CD4-positive, alpha-beta T cell (primary cell): ENCODE data around the gene SEC61A2. TPM values are rescaled to one million over a fixed set of nuclear protein-coding genes. Genes with fewer than 3 reads are reported as not detected.

Experiments used
- ATAC-seq: fragments of 200-7000 bp; cut with Tn5 transposase; one replicate; pipeline ENCODE4 v1.10.0; 2022; ENCODE audit warnings: mild to moderate bottlenecking; ENCODE audit not compliant: poor library complexity
- CTCF ChIA-PET: fragments of 350-600 bp; sonication (Branson Sonifier 250); formaldehyde crosslinking; loops from one replicate; lab custom pipeline; 2021; ENCODE audit warnings: antibody characterized with exemption, inconsistent platforms; lab: Charles Lee
- POLR2A ChIA-PET: fragments of 350-600 bp; sonication (Branson Sonifier 250); formaldehyde crosslinking; loops from one replicate; lab custom pipeline; 2021; ENCODE audit warnings: antibody characterized with exemption, inconsistent platforms; lab: Charles Lee
- DNase-seq, 14 experiments: peaks; one replicate each; pipeline ENCODE4 v3.0.0-alpha.2; 2013 to 2020; ENCODE audit warnings: mixed read lengths in 2 of 14
- H3K27ac ChIP-seq, 2 donors: one replicate each; pipeline versions ENCODE4 v1.5.1 to v1.7.0; 2013; ENCODE audit warnings: low read length in 2 of 2, low read depth in 1 of 2, mild to moderate bottlenecking in 1 of 2
- H3K27me3 ChIP-seq, 2 experiments: 1 replicate in 1 of 2; 2 replicates in 1 of 2; pipeline versions ENCODE4 v1.6.1 to v1.7.0; 2013; ENCODE audit warnings: low read length in 2 of 2, control low read depth in 1 of 2, mild to moderate bottlenecking in 1 of 2, moderate library complexity in 1 of 2; ENCODE audit not compliant: insufficient read depth in 2 of 2, control insufficient read depth in 1 of 2
- H3K36me3 ChIP-seq: one replicate; pipeline ENCODE4 v1.6.1; 2013; ENCODE audit warnings: low read length, control low read depth; ENCODE audit not compliant: insufficient read depth
- H3K4me1 ChIP-seq: one replicate; pipeline ENCODE4 v1.6.1; 2013; ENCODE audit warnings: low read length, control low read depth; ENCODE audit not compliant: insufficient read depth
- H3K4me3 ChIP-seq: one replicate; pipeline ENCODE4 v1.5.1; 2013; ENCODE audit warnings: mild to moderate bottlenecking, low read length, moderate library complexity
- H3K9me3 ChIP-seq, 2 experiments: 1 replicate in 1 of 2; 2 replicates in 1 of 2; pipeline versions ENCODE4 v1.6.1 to v1.7.0; 2013; ENCODE audit warnings: low read length in 2 of 2, mild to moderate bottlenecking in 2 of 2, control low read depth in 1 of 2, moderate library complexity in 1 of 2; ENCODE audit not compliant: control insufficient read depth in 1 of 2, insufficient read depth in 1 of 2
- H3K27ac Mint-ChIP-seq: one replicate; pipeline ENCODE4 v1.8.0; 2020; ENCODE audit warnings: mixed read lengths
- H3K27me3 Mint-ChIP-seq: one replicate; pipeline ENCODE4 v1.8.0; 2021; ENCODE audit warnings: mixed read lengths
- H3K36me3 Mint-ChIP-seq: one replicate; pipeline ENCODE4 v1.8.0; 2021; ENCODE audit warnings: low read depth, mixed read lengths
- H3K4me1 Mint-ChIP-seq: one replicate; pipeline ENCODE4 v1.8.0; 2021; ENCODE audit warnings: low read depth, mixed read lengths
- H3K4me3 Mint-ChIP-seq: one replicate; pipeline ENCODE4 v1.8.0; 2020; ENCODE audit warnings: mild to moderate bottlenecking, mixed read lengths
- H3K9me3 Mint-ChIP-seq: one replicate; pipeline ENCODE4 v1.8.0; 2020; ENCODE audit warnings: mixed read lengths
- intact Hi-C, 2 experiments: fragments of 100-400 bp; cut with DNase I in 1 of 2; cut with micrococcal nuclease in 1 of 2; formaldehyde crosslinking; loops; one replicate each; pipeline versions ENCODE4 v1.15.1 to v1.9.0; 2023 to 2025; cut with DNase I, micrococcal nuclease
- total RNA-seq, 174 experiments: library from RNA in 2 of 174; stranded (reverse) in 2 of 174; gene quantifications; one replicate each; pipeline ENCODE4 v1.2.3 and lab custom pipeline; 2021 to 2026
- TF ChIP-seq, protein P1 (sequence below): fragments of 200-600 bp; IDR thresholded peaks from one replicate; pipeline ENCODE4 v1.8.0; 2022; ENCODE audit warnings: antibody characterized with exemption, mild to moderate bottlenecking

SEC61A2 gene
- total RNA-seq, 2 experiments from 2014 or later: 9.9 to 10.8 TPM

DNA sequence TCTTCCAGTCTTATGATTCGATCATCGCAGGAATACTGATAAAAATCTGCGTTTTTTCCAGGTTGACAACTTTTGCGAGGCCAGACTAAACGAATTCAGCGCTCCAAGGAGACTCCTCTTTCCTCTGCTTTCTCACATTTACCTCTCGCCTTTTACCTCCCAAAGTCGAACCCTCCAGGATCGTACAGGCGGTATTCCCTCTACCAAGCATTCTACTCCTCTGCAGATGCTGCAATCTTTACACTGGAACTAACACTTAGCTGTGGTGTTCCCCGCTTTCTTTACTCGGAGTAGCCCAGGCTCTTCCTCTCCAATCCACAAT, 65.8 kb downstream of the SEC61A2 start:
- Mint-ChIP-seq H3K4me1 (peaks cover 71% of the 10 kb centered on the region), H3K27ac (peak overlapping the region; percentile 96), H3K27me3 (no peaks in the 10 kb centered on the region), H3K9me3 (no peaks in the 10 kb centered on the region), H3K4me3 (peak overlapping the region; percentile 97), H3K36me3 (peaks cover 46% of the 10 kb centered on the region)
- ChIA-PET POLR2A (interaction anchor here (0.9 to 2.1 kb wide), 19 partner anchors 11 to 1107 kb away, joined by 3 to 24 read pairs (median 4); partner anchors contain the start of genes CAMK1D, PHYH and UPF2), CTCF (interaction anchor here (1.0 to 2.5 kb wide), 8 partner anchors 11 to 904 kb away, joined by 3 to 20 read pairs (median 4); partner anchors contain the start of genes OPTN and SEC61A2)
- peaks cover 27% of the 10 kb centered on the region for H3K4me1 ChIP-seq
- peaks cover 9% of the 10 kb centered on the region for H3K36me3 ChIP-seq
- peak overlapping the region; percentile 88 for H3K4me3 ChIP-seq
- peak overlapping the region; percentile 94 to 96 for H3K27ac ChIP-seq
- H3K27me3 ChIP-seq: no peaks in the 10 kb centered on the region
- H3K9me3 ChIP-seq: no peaks in the 10 kb centered on the region
- TF ChIP-seq, protein P1, sequence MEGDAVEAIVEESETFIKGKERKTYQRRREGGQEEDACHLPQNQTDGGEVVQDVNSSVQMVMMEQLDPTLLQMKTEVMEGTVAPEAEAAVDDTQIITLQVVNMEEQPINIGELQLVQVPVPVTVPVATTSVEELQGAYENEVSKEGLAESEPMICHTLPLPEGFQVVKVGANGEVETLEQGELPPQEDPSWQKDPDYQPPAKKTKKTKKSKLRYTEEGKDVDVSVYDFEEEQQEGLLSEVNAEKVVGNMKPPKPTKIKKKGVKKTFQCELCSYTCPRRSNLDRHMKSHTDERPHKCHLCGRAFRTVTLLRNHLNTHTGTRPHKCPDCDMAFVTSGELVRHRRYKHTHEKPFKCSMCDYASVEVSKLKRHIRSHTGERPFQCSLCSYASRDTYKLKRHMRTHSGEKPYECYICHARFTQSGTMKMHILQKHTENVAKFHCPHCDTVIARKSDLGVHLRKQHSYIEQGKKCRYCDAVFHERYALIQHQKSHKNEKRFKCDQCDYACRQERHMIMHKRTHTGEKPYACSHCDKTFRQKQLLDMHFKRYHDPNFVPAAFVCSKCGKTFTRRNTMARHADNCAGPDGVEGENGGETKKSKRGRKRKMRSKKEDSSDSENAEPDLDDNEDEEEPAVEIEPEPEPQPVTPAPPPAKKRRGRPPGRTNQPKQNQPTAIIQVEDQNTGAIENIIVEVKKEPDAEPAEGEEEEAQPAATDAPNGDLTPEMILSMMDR: no peak
- ATAC-seq (peak; percentile 7), DNase-seq (no peak)
- intact Hi-C loops: loop anchor here (2.0 to 10.0 kb wide), 7 partner anchors 14 to 1150 kb away; partner anchors contain the start of genes DHTKD1 (in 1 of the 2), SEC61A2 (in 1 of the 2) and SEPHS1 (in 1 of the 2)

GRCh38 chr10:12195603-12196506, 66.4 kb downstream of the SEC61A2 start, which contains the start of the genes CDC123 and NUDT5:
TSS of gene CDC123 (plus strand) at chr10:12196188. CDS start at chr10:12196246, 58 bp downstream.
TSS of gene NUDT5 (minus strand) at chr10:12195891. CDS start at chr10:12186291, 9,600 bp downstream.
- no peaks in the 10 kb centered on the region for H3K9me3 ChIP-seq
- H3K27ac ChIP-seq: peak within 1 kb of the TSS; percentile 94 to 96
- Mint-ChIP-seq H3K4me1 (peaks cover 70% of the 10 kb centered on the region), H3K4me3 (peak within 1 kb of the TSS; percentile 97), H3K9me3 (no peaks in the 10 kb centered on the region), H3K27ac (peak within 1 kb of the TSS; percentile 96), H3K27me3 (no peaks in the 10 kb centered on the region), H3K36me3 (peaks cover 51% of the 10 kb centered on the region)
- peak; percentile 91 for ATAC-seq
- CTCF ChIA-PET: interaction anchor here (0.7 to 2.5 kb wide), 10 partner anchors 8 to 903 kb away, joined by 3 to 20 read pairs (median 4); partner anchors contain the start of genes OPTN and SEC61A2
- peak within 1 kb of the TSS; percentile 88 for H3K4me3 ChIP-seq
- no peaks in the 10 kb centered on the region for H3K27me3 ChIP-seq
- intact Hi-C loops: loop anchor here (2.0 to 10.0 kb wide), 8 partner anchors 15 to 1149 kb away; partner anchors contain the start of genes DHTKD1 (in 1 of the 2), SEC61A2 (in 1 of the 2), SEPHS1 (in 1 of the 2) and UPF2 (in 1 of the 2)
- H3K36me3 ChIP-seq: peaks cover 12% of the 10 kb centered on the region
- DNase-seq: peak; percentile 73 to 93 (median 79)
- POLR2A ChIA-PET: interaction anchor here (0.8 to 2.1 kb wide), 23 partner anchors 10 to 1107 kb away, joined by 3 to 24 read pairs (median 4); partner anchors contain the start of genes CAMK1D, PHYH and UPF2
- TF ChIP-seq, protein P1: no peak
- peaks cover 27% of the 10 kb centered on the region for H3K4me1 ChIP-seq
